CD4-positive, CD25-positive, alpha-beta regulatory T cell (primary cell): Measurements from ENCODE around the gene GAPT. TPM values are rescaled to one million over a fixed set of nuclear protein-coding genes. Genes with fewer than 3 reads are reported as not detected.
"Not testable (repeated sequence)": the region's sequence is repeated elsewhere in the genome, so short reads cannot be mapped to it uniquely, and the experiment has no call there.

Experiments used
- ATAC-seq, 2 donors: fragments of 150-1000 bp; cut with Tn5 transposase; one replicate each; pipeline ENCODE4 v1.10.0; 2021; ENCODE audit warnings: low read depth in 2 of 2, moderate number of reproducible peaks in 2 of 2, moderate library complexity in 1 of 2
- DNase-seq, 3 donors: peaks; one replicate each; pipeline versions ENCODE4 v3.0.0 to v3.0.0-alpha.2; 2012 to 2022; ENCODE audit warnings: mixed read lengths in 1 of 3
- H3K27ac ChIP-seq: one replicate; pipeline ENCODE4 v1.7.0; 2013; ENCODE audit warnings: mild to moderate bottlenecking, low read length; ENCODE audit not compliant: insufficient read depth, poor library complexity, severe bottlenecking
- H3K27me3 ChIP-seq: one replicate; pipeline ENCODE4 v1.7.0; 2013; ENCODE audit warnings: low read length; ENCODE audit not compliant: control insufficient read depth, insufficient read depth
- H3K36me3 ChIP-seq: one replicate; pipeline ENCODE4 v1.7.0; 2013; ENCODE audit warnings: mild to moderate bottlenecking, low read length, moderate library complexity; ENCODE audit not compliant: control insufficient read depth, insufficient read depth
- H3K4me1 ChIP-seq: 2 replicates; pipeline ENCODE4 v1.7.0; 2013; ENCODE audit warnings: mild to moderate bottlenecking, low read length; ENCODE audit not compliant: insufficient read depth, control insufficient read depth, poor library complexity, severe bottlenecking
- H3K4me3 ChIP-seq: one replicate; pipeline ENCODE4 v1.7.0; 2013; ENCODE audit warnings: low read depth, mild to moderate bottlenecking, low read length, moderate library complexity
- H3K9me3 ChIP-seq, 2 experiments: 1 replicate in 1 of 2; 2 replicates in 1 of 2; pipeline ENCODE4 v1.7.0; 2013; ENCODE audit warnings: low read length in 2 of 2, mild to moderate bottlenecking in 1 of 2, moderate library complexity in 1 of 2; ENCODE audit not compliant: control insufficient read depth in 2 of 2
- H3K27ac Mint-ChIP-seq, 3 donors: one replicate each; pipeline ENCODE4 v1.8.0; 2020 to 2022; ENCODE audit warnings: mild to moderate bottlenecking in 3 of 3, mixed read lengths in 3 of 3, moderate library complexity in 2 of 3
- H3K27me3 Mint-ChIP-seq: one replicate; pipeline ENCODE4 v1.8.0; 2022; ENCODE audit warnings: mild to moderate bottlenecking, mixed read lengths
- H3K36me3 Mint-ChIP-seq: one replicate; pipeline ENCODE4 v1.8.0; 2020; ENCODE audit warnings: mixed read lengths
- H3K4me1 Mint-ChIP-seq, 4 donors: one replicate each; pipeline ENCODE4 v1.8.0; 2020 to 2022; ENCODE audit warnings: mixed read lengths in 4 of 4, mild to moderate bottlenecking in 1 of 4
- H3K4me3 Mint-ChIP-seq, 4 donors: one replicate each; pipeline ENCODE4 v1.8.0; 2020 to 2022; ENCODE audit warnings: mild to moderate bottlenecking in 4 of 4, mixed read lengths in 4 of 4, moderate library complexity in 3 of 4
- H3K9me3 Mint-ChIP-seq, 7 donors: one replicate each; pipeline ENCODE4 v1.8.0; 2020 to 2022; ENCODE audit warnings: mixed read lengths in 7 of 7, mild to moderate bottlenecking in 3 of 7, moderate library complexity in 2 of 7
- polyA plus RNA-seq, 4 donors: library from polyadenylated mRNA; unstranded; fragments of 300-500 nt; fragmentation: Illumina TruSeq; gene quantifications; one replicate each; pipeline ENCODE4 v1.2.3, GENCODE V29; 2021
- total RNA-seq: library from RNA; stranded (reverse); gene quantifications from one replicate; pipeline ENCODE4 v1.2.3, GENCODE V29; 2022

GAPT gene
- total and polyA plus RNA-seq, 5 donors from 2014 or later = 0.15 to 1.3 (median 0.69) TPM; not detected in 1

DNA sequence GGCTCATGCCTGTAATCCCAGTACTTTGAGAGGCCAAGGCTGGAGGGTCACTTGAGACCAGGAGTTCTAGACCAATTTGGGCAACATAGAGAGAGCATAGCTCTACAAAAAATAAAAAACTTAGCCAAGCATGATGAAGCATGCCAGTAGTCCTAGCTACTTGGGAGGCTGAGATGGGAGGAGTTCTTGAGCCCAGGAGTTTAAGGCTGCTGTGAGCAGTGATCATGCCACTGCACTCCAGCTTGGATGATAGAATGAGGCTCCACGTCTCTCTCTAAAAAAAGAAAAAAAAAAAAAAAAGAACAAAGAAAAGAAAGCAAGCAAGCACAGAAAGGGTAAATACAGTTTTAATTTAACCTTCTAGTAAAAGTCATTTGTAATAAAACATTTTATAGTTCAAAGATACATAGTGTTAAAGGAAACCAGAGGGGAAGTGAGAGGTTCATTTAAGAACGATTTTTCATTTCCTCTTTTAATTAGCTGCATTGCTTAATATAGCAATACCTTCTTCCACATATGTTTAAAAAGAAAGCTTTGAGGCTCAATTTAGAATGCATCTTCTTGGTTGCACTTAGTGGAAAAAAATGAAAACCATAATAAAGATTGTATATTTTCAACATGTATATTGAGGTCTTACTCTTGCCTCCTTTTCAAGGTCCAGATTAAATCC, 14.9 kb downstream of the GAPT start:
- peaks cover 0 to 3% (median 0%) of the 10 kb centered on the region in 7 donors for H3K9me3 Mint-ChIP-seq
- Histone ChIP-seq H3K4me3 (no peak overlapping the region), H3K9me3 (no peaks in the 10 kb centered on the region), H3K27me3 (no peaks in the 10 kb centered on the region), H3K27ac (no peak overlapping the region), H3K4me1 (no peaks in the 10 kb centered on the region), H3K36me3 (no peaks in the 10 kb centered on the region)
- no peaks in the 10 kb centered on the region for H3K4me1 Mint-ChIP-seq
- no peak overlapping the region for H3K27ac Mint-ChIP-seq
- no peaks in the 10 kb centered on the region for H3K36me3 Mint-ChIP-seq
- H3K27me3 Mint-ChIP-seq = no peaks in the 10 kb centered on the region
- DNase-seq = no peak
- no peak overlapping the region for H3K4me3 Mint-ChIP-seq
- ATAC-seq = no peak

DNA sequence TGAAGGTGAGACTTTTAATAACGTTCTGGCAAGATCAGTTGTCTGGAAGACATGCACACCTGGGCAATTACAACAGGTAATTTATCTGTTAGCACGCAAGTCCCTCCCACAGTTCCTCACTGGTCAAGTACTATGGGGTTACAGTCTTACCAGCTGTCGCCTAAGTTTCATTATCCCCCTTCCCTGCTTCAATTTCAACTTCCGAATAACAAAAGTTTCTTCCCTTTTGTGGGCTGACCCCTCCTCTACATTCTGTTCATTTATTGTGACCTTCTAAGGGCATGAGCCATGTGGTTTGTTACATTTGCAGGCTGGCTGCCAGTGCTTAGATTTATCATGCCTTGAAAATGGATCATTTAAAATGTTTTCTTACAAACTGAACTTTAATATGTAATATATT, 16.5 kb downstream of the GAPT start:
- Histone ChIP-seq H3K27me3 (no peaks in the 10 kb centered on the region), H3K4me1 (no peaks in the 10 kb centered on the region), H3K4me3 (no peak overlapping the region), H3K9me3 (no peaks in the 10 kb centered on the region), H3K27ac (no peak overlapping the region), H3K36me3 (no peaks in the 10 kb centered on the region)
- Mint-ChIP-seq H3K4me1 (no peaks in the 10 kb centered on the region), H3K27ac (no peak overlapping the region), H3K4me3 (no peak overlapping the region), H3K27me3 (no peaks in the 10 kb centered on the region), H3K36me3 (no peaks in the 10 kb centered on the region), H3K9me3 (peaks cover 0 to 5% (median 0%) of the 10 kb centered on the region in 7 donors)
- DNase-seq (no peak), ATAC-seq (no peak)

DNA sequence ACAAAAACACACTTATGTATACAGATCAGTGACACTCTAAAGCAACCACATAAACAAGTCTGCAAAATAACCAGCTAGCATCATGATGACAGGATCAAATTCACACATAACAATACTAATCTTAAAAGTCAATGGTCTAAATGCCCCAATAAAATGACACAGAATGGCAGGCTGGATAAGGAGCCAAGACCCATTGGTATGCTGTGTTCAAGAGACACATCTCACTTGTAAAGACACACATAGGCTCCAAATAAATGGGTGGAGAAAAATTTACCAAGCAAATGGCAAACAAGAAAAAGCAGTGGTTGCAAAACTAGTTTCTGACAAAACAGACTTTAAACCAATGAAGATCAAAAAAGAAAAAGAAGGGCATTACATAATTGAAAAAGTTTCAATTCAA, 26.0 kb downstream of the GAPT start:
- Histone ChIP-seq H3K4me3 (no peak overlapping the region), H3K27ac (no peak overlapping the region), H3K4me1 (no peaks in the 10 kb centered on the region), H3K9me3 (peaks cover 0 to 5% of the 10 kb centered on the region in 2 experiments), H3K27me3 (no peaks in the 10 kb centered on the region), H3K36me3 (no peaks in the 10 kb centered on the region)
- H3K4me3 Mint-ChIP-seq = no peak overlapping the region
- no peaks in the 10 kb centered on the region for H3K36me3 Mint-ChIP-seq
- H3K27ac Mint-ChIP-seq = no peak overlapping the region
- DNase-seq (no peak), ATAC-seq (no peak)
- H3K27me3 Mint-ChIP-seq = no peaks in the 10 kb centered on the region
- H3K4me1 Mint-ChIP-seq = no peaks in the 10 kb centered on the region
- H3K9me3 Mint-ChIP-seq = peaks cover 0 to 31% (median 4%) of the 10 kb centered on the region in 7 donors

DNA sequence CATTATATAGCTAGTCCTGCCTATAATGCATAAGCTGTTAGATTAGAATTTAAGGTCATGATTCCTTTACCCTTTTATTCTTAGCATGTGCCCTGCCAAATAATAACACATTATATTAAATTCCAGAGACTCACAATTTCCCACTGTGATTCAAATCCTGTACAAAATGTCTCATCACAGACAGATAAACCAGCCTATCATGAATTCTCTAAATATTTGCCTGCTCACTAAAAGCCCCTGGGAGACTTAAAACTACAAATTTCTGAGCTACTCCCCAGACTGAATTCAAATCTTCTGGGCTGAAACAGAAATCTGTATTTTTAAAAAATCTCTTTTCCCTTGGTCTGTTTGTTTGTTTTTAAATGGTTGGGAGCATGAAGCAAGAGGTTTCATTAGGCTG, 32.7 kb downstream of the GAPT start:
- Histone ChIP-seq H3K36me3 (no peaks in the 10 kb centered on the region), H3K9me3 (no peaks in the 10 kb centered on the region), H3K27ac (no peak overlapping the region), H3K27me3 (no peaks in the 10 kb centered on the region), H3K4me1 (no peaks in the 10 kb centered on the region), H3K4me3 (no peak overlapping the region)
- Mint-ChIP-seq H3K36me3 (no peaks in the 10 kb centered on the region), H3K27ac (no peak overlapping the region), H3K4me3 (no peak overlapping the region), H3K4me1 (no peaks in the 10 kb centered on the region), H3K9me3 (peaks cover 0 to 7% (median 0%) of the 10 kb centered on the region in 7 donors), H3K27me3 (peaks cover 4% of the 10 kb centered on the region)
- no peak for DNase-seq
- no peak for ATAC-seq

DNA sequence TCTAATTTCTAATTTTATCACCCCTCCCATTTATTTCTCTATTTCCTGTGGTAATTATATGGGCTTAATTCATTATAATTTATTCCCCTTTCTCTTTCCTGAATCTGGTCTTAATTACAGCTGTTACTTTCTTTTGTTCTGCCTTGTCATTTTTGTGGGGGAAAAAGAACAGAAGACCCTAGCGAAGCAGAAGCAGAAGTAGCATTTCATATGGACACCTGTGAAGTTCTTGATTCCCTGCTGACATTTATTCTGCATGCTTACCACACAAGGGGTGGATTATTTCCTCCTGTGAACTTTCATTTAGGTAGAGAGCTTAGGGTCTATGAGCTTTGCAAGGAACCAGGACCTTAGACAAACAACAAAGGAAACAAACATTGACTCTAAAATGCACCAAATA, 33.3 kb downstream of the GAPT start:
- Histone ChIP-seq H3K9me3 (no peaks in the 10 kb centered on the region), H3K36me3 (no peaks in the 10 kb centered on the region), H3K4me3 (no peak overlapping the region), H3K27me3 (no peaks in the 10 kb centered on the region), H3K4me1 (no peaks in the 10 kb centered on the region), H3K27ac (no peak overlapping the region)
- DNase-seq = no peak
- H3K9me3 Mint-ChIP-seq = peaks cover 0 to 7% (median 0%) of the 10 kb centered on the region in 7 donors
- H3K4me3 Mint-ChIP-seq = no peak overlapping the region
- ATAC-seq = no peak
- no peak overlapping the region for H3K27ac Mint-ChIP-seq
- no peaks in the 10 kb centered on the region for H3K4me1 Mint-ChIP-seq
- peaks cover 4% of the 10 kb centered on the region for H3K27me3 Mint-ChIP-seq
- H3K36me3 Mint-ChIP-seq = no peaks in the 10 kb centered on the region

DNA sequence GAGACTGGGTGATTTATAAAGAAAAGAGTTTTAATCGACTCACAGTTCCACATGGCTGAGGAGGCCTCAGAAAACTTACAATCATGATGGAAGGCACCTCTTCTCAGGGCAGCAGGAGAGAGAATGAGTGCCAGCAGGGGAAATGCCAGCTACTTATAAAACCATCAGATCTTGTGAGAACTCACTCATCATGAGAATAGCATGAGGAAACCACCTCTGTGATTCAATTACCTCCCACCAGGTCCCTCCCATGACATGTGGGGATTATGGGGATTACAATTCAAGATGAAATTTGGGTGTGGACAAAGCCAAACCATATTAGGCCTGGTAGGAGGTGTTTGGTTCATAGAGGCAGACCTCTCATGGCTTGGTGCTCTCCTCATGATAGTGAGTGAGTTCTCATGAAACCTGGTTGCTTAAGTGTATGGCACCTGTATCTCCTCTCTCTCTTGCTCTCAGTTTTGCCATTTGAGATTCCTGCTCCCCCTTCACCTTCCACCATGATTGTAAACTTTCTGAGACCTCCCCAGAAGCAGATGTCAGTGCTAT, 39.8 kb downstream of the GAPT start:
- peaks cover 4% of the 10 kb centered on the region for H3K27me3 Mint-ChIP-seq
- no peaks in the 10 kb centered on the region for H3K36me3 ChIP-seq
- H3K4me3 Mint-ChIP-seq = no peak overlapping the region
- no peaks in the 10 kb centered on the region for H3K27me3 ChIP-seq
- H3K27ac ChIP-seq = no peak overlapping the region
- no peaks in the 10 kb centered on the region for H3K36me3 Mint-ChIP-seq
- no peaks in the 10 kb centered on the region for H3K4me1 ChIP-seq
- no peak overlapping the region for H3K27ac Mint-ChIP-seq
- ATAC-seq = no peak
- H3K9me3 ChIP-seq = peaks cover 2 to 9% of the 10 kb centered on the region in 2 experiments
- no peak for DNase-seq
- H3K4me1 Mint-ChIP-seq = no peaks in the 10 kb centered on the region
- peaks cover 2 to 17% (median 7%) of the 10 kb centered on the region in 7 donors for H3K9me3 Mint-ChIP-seq
- H3K4me3 ChIP-seq = no peak overlapping the region

DNA sequence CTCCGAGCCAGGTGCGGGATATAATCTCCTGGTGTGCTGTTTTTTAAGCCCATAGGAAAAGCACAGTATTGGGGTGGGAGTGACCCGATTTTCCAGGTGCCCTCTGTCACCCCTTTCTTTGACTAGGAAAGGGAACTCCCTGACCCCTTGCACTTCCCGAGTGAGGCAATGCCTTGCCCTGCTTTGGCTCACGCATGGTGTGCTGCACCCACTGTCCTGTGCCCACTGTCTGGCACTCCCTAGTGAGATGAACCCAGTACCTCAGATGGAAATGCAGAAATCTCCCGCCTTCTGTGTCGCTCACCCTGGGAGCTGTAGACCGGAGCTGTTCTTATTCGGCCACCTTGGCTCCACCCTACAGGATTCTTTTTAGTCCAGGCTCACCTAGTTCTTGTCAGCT, 50.7 kb downstream of the GAPT start:
- H3K27me3 ChIP-seq, H3K27ac ChIP-seq, H3K36me3 Mint-ChIP-seq, H3K4me3 ChIP-seq, ATAC-seq, H3K4me1 ChIP-seq, H3K36me3 ChIP-seq, H3K27me3 Mint-ChIP-seq, H3K4me1 Mint-ChIP-seq, H3K9me3 ChIP-seq, H3K27ac Mint-ChIP-seq, DNase-seq, H3K4me3 Mint-ChIP-seq: not testable (repeated sequence)
- H3K9me3 Mint-ChIP-seq = peaks cover 0 to 16% (median 5%) of the 10 kb centered on the region in 7 donors

DNA sequence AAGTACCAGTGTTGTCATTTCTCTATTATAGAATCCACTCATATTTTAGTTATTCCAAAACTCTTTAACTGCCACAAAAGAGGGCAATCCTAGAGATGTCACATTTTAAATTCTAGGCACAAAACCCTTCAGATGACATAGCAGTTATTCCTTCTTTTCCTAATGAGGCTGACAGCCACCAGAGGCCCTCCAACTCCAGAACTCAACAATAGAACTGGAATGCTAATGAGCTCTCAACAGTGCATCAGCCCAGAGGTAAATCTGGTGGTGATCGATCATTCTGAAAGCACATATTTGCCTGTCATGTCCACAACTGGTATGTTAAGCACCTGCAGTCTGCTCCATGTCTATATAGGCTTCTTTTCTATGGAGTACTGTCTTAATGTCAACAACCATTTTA, 51.5 kb downstream of the GAPT start:
- Mint-ChIP-seq H3K9me3 (peaks cover 0 to 14% (median 5%) of the 10 kb centered on the region in 7 donors), H3K27me3 (no peaks in the 10 kb centered on the region), H3K4me1 (peaks cover 0 to 2% (median 0%) of the 10 kb centered on the region in 4 donors), H3K4me3 (no peak overlapping the region), H3K36me3 (no peaks in the 10 kb centered on the region), H3K27ac (no peak overlapping the region)
- no peak overlapping the region for H3K4me3 ChIP-seq
- no peak for DNase-seq
- H3K36me3 ChIP-seq = no peaks in the 10 kb centered on the region
- no peaks in the 10 kb centered on the region for H3K9me3 ChIP-seq
- H3K27me3 ChIP-seq = no peaks in the 10 kb centered on the region
- no peak for ATAC-seq
- H3K27ac ChIP-seq = no peak overlapping the region
- no peaks in the 10 kb centered on the region for H3K4me1 ChIP-seq
